ENCODE measurements around the gene SYT12. TPM values are rescaled to one million over a fixed set of nuclear protein-coding genes. Genes with fewer than 3 reads are reported as not detected.

SYT12 gene
- total RNA-seq, 1 experiment from 2014 or later, result 1.9 TPM

DNA sequence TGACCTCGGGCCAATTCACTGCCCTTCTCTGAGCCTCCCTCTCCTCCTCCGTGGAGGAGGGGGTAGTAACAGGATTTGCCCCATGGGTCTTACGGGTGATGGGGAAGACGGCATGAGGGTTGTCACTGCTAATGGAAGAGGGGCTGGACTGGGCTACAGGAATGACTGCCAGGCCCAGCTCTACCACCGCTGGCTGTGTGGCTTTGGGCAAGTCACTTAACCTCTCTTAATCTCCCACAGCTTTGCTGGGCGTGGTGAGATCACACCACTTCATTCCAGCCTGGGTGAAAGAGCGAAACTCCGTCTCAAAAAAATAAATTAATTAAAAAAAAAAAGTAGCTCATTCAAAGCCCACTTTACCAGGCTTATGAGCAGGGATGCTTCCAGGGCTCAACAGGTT is 2.8 kb downstream of the SYT12 start:
- Histone ChIP-seq H3T11ph (ENCODE audit: low read length) (no peak overlapping the region), H4K91ac (ENCODE audit: insufficient read length, low read depth, low read length) (no peak overlapping the region), H3K4me2 (ENCODE audit: insufficient read depth, insufficient read length, low read length) (no peak overlapping the region), H2AFZ (ENCODE audit: low read length) (no peak overlapping the region), H3K9me3 (ENCODE audit: control insufficient read depth, low read depth, low read length) (no peaks in the 10 kb centered on the region), H3K18ac (ENCODE audit: insufficient read length, low read depth, low read length) (no peak overlapping the region), H3K27me3 (ENCODE audit: insufficient read depth, low read length) (peaks cover 22% of the 10 kb centered on the region), H3K9ac (ENCODE audit: extremely low read depth, insufficient read length, low read length) (no peak overlapping the region), H2BK15ac (ENCODE audit: low read depth, low read length) (no peak overlapping the region), H4K20me1 (ENCODE audit: control insufficient read depth, insufficient read depth, insufficient read length) (no peaks in the 10 kb centered on the region), H2BK120ac (ENCODE audit: low read depth, low read length, poor library complexity, severe bottlenecking) (no peak overlapping the region), H3K23me2 (ENCODE audit: insufficient read length, low read depth, low read length, poor library complexity, severe bottlenecking) (peaks cover 8% of the 10 kb centered on the region), H2BK5ac (ENCODE audit: insufficient read length, low read length) (no peak overlapping the region), H3K79me1 (ENCODE audit: insufficient read depth, low read depth, low read length, poor library complexity, severe bottlenecking) (no peaks in the 10 kb centered on the region), H3K14ac (ENCODE audit: insufficient read depth, low read length) (no peak overlapping the region), H2BK12ac (ENCODE audit: insufficient read length, low read depth, low read length) (no peak overlapping the region), H3K4ac (ENCODE audit: low read depth, low read length) (no peak overlapping the region), H3K56ac (ENCODE audit: insufficient read length, low read depth, low read length) (no peak overlapping the region), H3K79me2 (ENCODE audit: insufficient read depth, low read length) (no peaks in the 10 kb centered on the region), H3K27ac (ENCODE audit: insufficient read length, low read depth, low read length) (no peak overlapping the region), H2BK20ac (ENCODE audit: low read depth, low read length, poor library complexity, severe bottlenecking) (no peak overlapping the region), H2AK5ac (ENCODE audit: insufficient read length, low read length) (no peak overlapping the region), H4K5ac (ENCODE audit: insufficient read length, low read depth, low read length) (no peak overlapping the region), H4K8ac (replicated peaks; ENCODE audit: insufficient read length, low read depth, low read length) (no peak overlapping the region), H3K4me1 (ENCODE audit: insufficient read depth, low read length) (no peaks in the 10 kb centered on the region; the same call in 1 of the 2 replicates), H3K23ac (ENCODE audit: insufficient read length, low read depth, low read length) (no peak overlapping the region)
- Mint-ChIP-seq H3K9me3 (peaks cover 0 to 8% of the 10 kb centered on the region in 2 experiments; a peak in 2 of 5 replicates), H3K27me3 (ENCODE audit: low read depth) (peaks cover 45% of the 10 kb centered on the region), H3K4me1 (peaks cover 15 to 21% of the 10 kb centered on the region in 2 experiments), H3K36me3 (ENCODE audit: insufficient read depth in 1 of 3, low read depth in 3 of 3) (peaks cover 0 to 6% (median 0%) of the 10 kb centered on the region in 3 experiments; a peak in 3 of 7 replicates), H3K27ac (no peak overlapping the region), H3K4me3 (no peak overlapping the region)
- no peak for DNase-seq
- TF ChIP-seq, protein P1, sequence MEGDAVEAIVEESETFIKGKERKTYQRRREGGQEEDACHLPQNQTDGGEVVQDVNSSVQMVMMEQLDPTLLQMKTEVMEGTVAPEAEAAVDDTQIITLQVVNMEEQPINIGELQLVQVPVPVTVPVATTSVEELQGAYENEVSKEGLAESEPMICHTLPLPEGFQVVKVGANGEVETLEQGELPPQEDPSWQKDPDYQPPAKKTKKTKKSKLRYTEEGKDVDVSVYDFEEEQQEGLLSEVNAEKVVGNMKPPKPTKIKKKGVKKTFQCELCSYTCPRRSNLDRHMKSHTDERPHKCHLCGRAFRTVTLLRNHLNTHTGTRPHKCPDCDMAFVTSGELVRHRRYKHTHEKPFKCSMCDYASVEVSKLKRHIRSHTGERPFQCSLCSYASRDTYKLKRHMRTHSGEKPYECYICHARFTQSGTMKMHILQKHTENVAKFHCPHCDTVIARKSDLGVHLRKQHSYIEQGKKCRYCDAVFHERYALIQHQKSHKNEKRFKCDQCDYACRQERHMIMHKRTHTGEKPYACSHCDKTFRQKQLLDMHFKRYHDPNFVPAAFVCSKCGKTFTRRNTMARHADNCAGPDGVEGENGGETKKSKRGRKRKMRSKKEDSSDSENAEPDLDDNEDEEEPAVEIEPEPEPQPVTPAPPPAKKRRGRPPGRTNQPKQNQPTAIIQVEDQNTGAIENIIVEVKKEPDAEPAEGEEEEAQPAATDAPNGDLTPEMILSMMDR (conservative IDR thresholded peaks at IDR 0.05), result no peak
- no CpG with 5 or more reads among the region's 8 CpGs for WGBS (ENCODE audit: extremely low coverage, insufficient read length, low lambda C conversion rate)
